Measurements from ENCODE around the gene CGNL1. TPM values are rescaled to one million over a fixed set of nuclear protein-coding genes. Genes with fewer than 3 reads are reported as not detected.
A peak's percentile ranks its signal among the peaks of the same experiment; 100 is the strongest.

Gene CGNL1
- polyA plus RNA-seq, 2 of the 4 experiments (the other 2 are of a cell fraction): 1.4 to 1.8 TPM

- CTCF ChIA-PET: interaction anchor here (0.7 to 11.8 kb wide), 10 partner anchors 8 to 1965 kb away, joined by 3 to 286 read pairs (median 4); no protein-coding TSS in a partner anchor
- no peak for FAIRE-seq
- Histone ChIP-seq H3K4me1 (peaks cover 23% of the 10 kb centered on the region), H3K9me3 (no peaks in the 10 kb centered on the region), H3K4me2 (no peak overlapping the region), H3K4me3 (no peak overlapping the region), H3K27ac (no peak overlapping the region)
- 88% methylated on average over 2 of the region's 2 CpGs for WGBS (ENCODE audit: missing lambda C conversion rate)
- POLR2A ChIA-PET: no interaction called here
- no peak for ATAC-seq
- DNase-seq (ENCODE audit: low read depth in 1 of 2, low spot score in 1 of 2): no peak
- TF ChIP-seq RNF2 (IDR thresholded peaks at IDR 0.05; ENCODE audit: borderline replicate concordance, low read depth) (no peak), FOSB (CRISPR knock-in tag; IDR thresholded peaks at IDR 0.05) (no peak), BCL3 (IDR thresholded peaks at IDR 0.05) (no peak), ATOH8 (CRISPR knock-in tag; IDR thresholded peaks at IDR 0.05; ENCODE audit: low read depth) (no peak), CHD2 (IDR thresholded peaks at IDR 0.05; ENCODE audit: low read length, partially characterized antibody) (no peak), FOSL2 (IDR thresholded peaks at IDR 0.05) (no peak), FOSL2 (CRISPR knock-in tag; IDR thresholded peaks at IDR 0.05) (no peak), TFCP2L1 (CRISPR knock-in tag; IDR thresholded peaks at IDR 0.05) (no peak), HES2 (IDR thresholded peaks at IDR 0.05) (no peak), MAX (IDR thresholded peaks at IDR 0.05) (no peak), USF2 (IDR thresholded peaks at IDR 0.05) (no peak), POLR2A (IDR thresholded peaks at IDR 0.05; ENCODE audit: low read length) (no peak), ZSCAN20 (CRISPR knock-in tag; IDR thresholded peaks at IDR 0.05) (no peak), CBX8 (IDR thresholded peaks at IDR 0.05) (no peak), HEYL (CRISPR knock-in tag; IDR thresholded peaks at IDR 0.05) (no peak), CTCF (IDR thresholded peaks at IDR 0.05) (no peak), RCOR1 (IDR thresholded peaks at IDR 0.05; ENCODE audit: low read depth, low read length) (no peak), EHF (CRISPR knock-in tag; IDR thresholded peaks at IDR 0.05) (no peak)
Observed at GRCh38 chr15:57568299-57568698, 192.0 kb downstream of the CGNL1 start.

- WGBS (ENCODE audit: missing lambda C conversion rate): 79% methylated on average over 2 of the region's 2 CpGs
- no peak for TF ChIP-seq ATOH8 (CRISPR knock-in tag; IDR thresholded peaks at IDR 0.05; ENCODE audit: low read depth)
- H3K4me1 ChIP-seq: peaks cover 18% of the 10 kb centered on the region
- no peaks in the 10 kb centered on the region for H3K9me3 ChIP-seq
- ATAC-seq (no peak), DNase-seq (ENCODE audit: low read depth in 1 of 2, low spot score in 1 of 2) (no peak), FAIRE-seq (no peak)
- peak overlapping the region; percentile 42 to 67; a peak in 4 of 6 replicates for H3K27ac ChIP-seq
- no peak overlapping the region for H3K4me3 ChIP-seq
- ChIA-PET POLR2A (no interaction called here), CTCF (no interaction called here)
- H3K4me2 ChIP-seq: 0 out of 3 replicates have a peak overlapping the region, but pooled peaks have one; percentile 56
Observed at GRCh38 chr15:57570340-57570739, 194.0 kb downstream of the CGNL1 start.

- peak; percentile 65 for FAIRE-seq
- POLR2A ChIA-PET: no interaction called here
- CTCF ChIA-PET: interaction anchor here (0.6 to 4.3 kb wide), 7 partner anchors 9 to 495 kb away, joined by 3 to 31 read pairs (median 3); no protein-coding TSS in a partner anchor
Observed at GRCh38 chr15:57570994-57571393, 194.7 kb downstream of the CGNL1 start.

More at GRCh38 chr15:57570994-57571393, 194.7 kb downstream of the CGNL1 start:
- H3K9me3 ChIP-seq: no peaks in the 10 kb centered on the region
- H3K4me2 ChIP-seq: peak overlapping the region; percentile 56
- 21% methylated on average over 3 of the region's 3 CpGs for WGBS (ENCODE audit: missing lambda C conversion rate)
- H3K4me3 ChIP-seq: no peak overlapping the region
- peak in 1 of 2 experiments; percentile 51 for DNase-seq (ENCODE audit: low read depth in 1 of 2, low spot score in 1 of 2)
- peaks cover 15% of the 10 kb centered on the region for H3K4me1 ChIP-seq
- peak overlapping the region; percentile 75 to 76 for H3K27ac ChIP-seq
- TF ChIP-seq FOSL2 (IDR thresholded peaks at IDR 0.05): peak; percentile 63; the same call in 1 of the 2 replicates
- TF ChIP-seq FOSL2 (CRISPR knock-in tag; IDR thresholded peaks at IDR 0.05): peak; percentile 60
- TF ChIP-seq JUNB (IDR thresholded peaks at IDR 0.05): peak; percentile 70
- no peak for TF ChIP-seq HOXA7 (CRISPR knock-in tag; IDR thresholded peaks at IDR 0.05)
- TF ChIP-seq TFCP2L1 (CRISPR knock-in tag; IDR thresholded peaks at IDR 0.05): no peak
- no peak for TF ChIP-seq EP300 (IDR thresholded peaks at IDR 0.05)
- TF ChIP-seq MAFK (IDR thresholded peaks at IDR 0.05; ENCODE audit: partially characterized antibody): no peak
- peak; percentile 79 to 84 for TF ChIP-seq CEBPB (IDR thresholded peaks at IDR 0.05)
- no peak for TF ChIP-seq ELK1 (IDR thresholded peaks at IDR 0.05; ENCODE audit: low read depth, low read length)
- TF ChIP-seq JUN (IDR thresholded peaks at IDR 0.05): peak in 1 of 2 experiments; percentile 47; a peak in 1 of 5 replicates
- peak; percentile 76 to 85 for ATAC-seq
